GM20000 (cell line): ENCODE measurements around the gene AMPH.

Experiments
- DNase-seq: peaks from one replicate; pipeline ENCODE4 v3.0.0; 2012; ENCODE audit warnings: low spot score
- TF ChIP-seq, protein P1 (sequence below): IDR thresholded peaks from 2 replicates; pipeline ENCODE4 v1.5.1; 2012; ENCODE audit warnings: mild to moderate bottlenecking, control low read depth; ENCODE audit errors: extremely low read depth, missing control alignments

The AMPH gene

DNA sequence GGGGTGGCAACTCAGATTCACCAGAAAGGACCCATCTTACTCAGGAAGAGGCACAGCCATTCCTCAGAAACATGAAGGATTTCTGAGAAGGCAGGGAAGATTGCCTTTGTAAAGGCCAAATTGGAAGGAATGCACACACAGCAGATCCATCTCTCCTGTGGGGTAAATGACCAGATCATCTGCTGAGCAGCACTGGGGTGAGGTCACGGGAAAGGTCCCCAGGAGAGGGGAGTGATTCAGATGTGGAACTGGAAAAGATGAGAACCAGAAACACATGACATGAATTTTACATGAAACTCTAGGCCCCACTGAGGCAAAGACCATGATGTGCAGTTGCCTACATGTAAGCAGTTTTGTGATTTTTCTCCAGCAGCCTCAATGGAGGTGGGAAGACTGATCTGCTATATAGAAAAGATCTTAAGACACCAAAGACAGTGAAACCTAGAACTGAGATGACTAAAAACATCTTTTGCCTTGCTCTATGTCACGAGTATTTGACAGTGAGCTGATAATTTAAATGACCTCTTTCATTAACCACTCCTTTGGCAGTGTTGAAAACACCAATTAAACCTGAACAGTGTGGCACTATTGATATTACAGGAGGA is 91.6 kb downstream of the AMPH start:
- DNase-seq, result no peak
- TF ChIP-seq, protein P1, sequence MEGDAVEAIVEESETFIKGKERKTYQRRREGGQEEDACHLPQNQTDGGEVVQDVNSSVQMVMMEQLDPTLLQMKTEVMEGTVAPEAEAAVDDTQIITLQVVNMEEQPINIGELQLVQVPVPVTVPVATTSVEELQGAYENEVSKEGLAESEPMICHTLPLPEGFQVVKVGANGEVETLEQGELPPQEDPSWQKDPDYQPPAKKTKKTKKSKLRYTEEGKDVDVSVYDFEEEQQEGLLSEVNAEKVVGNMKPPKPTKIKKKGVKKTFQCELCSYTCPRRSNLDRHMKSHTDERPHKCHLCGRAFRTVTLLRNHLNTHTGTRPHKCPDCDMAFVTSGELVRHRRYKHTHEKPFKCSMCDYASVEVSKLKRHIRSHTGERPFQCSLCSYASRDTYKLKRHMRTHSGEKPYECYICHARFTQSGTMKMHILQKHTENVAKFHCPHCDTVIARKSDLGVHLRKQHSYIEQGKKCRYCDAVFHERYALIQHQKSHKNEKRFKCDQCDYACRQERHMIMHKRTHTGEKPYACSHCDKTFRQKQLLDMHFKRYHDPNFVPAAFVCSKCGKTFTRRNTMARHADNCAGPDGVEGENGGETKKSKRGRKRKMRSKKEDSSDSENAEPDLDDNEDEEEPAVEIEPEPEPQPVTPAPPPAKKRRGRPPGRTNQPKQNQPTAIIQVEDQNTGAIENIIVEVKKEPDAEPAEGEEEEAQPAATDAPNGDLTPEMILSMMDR, result no peak

GRCh38 chr7:38535073-38535472 is 96.1 kb downstream of the AMPH start:
- TF ChIP-seq, protein P1, result no peak
- no peak for DNase-seq

DNA sequence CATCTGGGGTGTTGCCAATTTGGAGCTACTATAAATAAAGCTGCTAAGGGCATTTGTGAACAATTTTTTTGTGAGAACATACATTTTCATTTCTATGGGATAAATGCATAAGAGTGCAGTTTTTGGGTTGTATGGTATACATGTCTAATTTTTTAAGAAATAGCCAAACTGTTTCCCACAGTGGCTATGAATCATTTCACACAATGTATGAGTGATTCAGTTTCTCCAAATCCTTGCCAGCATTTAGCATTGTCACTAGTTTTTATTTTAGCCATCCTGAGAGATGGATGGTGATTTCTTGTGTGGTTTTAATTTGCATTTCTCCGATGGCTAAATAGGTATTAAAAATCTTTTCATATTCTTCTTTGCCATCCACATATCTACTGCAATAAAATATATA is 105.3 kb downstream of the AMPH start:
- TF ChIP-seq, protein P1, result no peak
- no peak for DNase-seq

DNA sequence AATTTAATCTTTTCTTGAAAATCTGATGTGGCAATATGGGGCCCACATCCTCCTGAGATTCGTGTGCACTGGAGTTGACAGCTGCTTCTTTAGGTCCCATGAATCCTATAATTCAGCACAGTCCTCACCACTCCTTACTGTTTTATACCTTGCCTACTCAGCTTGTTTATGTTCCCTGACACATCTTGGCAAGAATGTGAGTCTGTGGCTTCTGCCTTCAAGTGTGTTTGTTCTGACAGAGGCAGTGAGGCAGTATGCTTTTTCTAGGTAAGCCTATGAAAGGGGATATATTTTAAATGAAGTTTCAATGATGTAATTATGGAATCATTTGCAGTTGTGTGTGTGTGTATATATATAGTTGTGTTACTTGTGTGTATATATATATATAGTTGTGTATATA is 106.4 kb downstream of the AMPH start:
- no peak for DNase-seq

GRCh38 chr7:38520741-38521140 is 110.4 kb downstream of the AMPH start:
- TF ChIP-seq, protein P1, result no peak
- no peak for DNase-seq

More for the DNA sequence above, 106.4 kb downstream of the AMPH start:
- TF ChIP-seq, protein P1, result no peak

- no peak for DNase-seq
Observed at GRCh38 chr7:38518541-38518940, 112.6 kb downstream of the AMPH start.

GRCh38 chr7:38512704-38513103 is 118.5 kb downstream of the AMPH start:
- TF ChIP-seq, protein P1, result no peak
- no peak for DNase-seq

More at GRCh38 chr7:38518541-38518940, 112.6 kb downstream of the AMPH start:
- TF ChIP-seq, protein P1, result no peak
